D721Med (cell line): ENCODE measurements around the gene GRAMD2A.

Source experiments
- DNase-seq: peaks from one replicate; pipeline ENCODE4 v3.0.0; 2011; ENCODE audit warnings: low spot score; ENCODE audit not compliant: insufficient read length
- FAIRE-seq: peaks from 2 replicates; lab custom pipeline; 2011; peaks lifted over from hg19 to GRCh38; lab: Jason Lieb, UNC
- CTCF ChIP-seq: IDR thresholded peaks from 2 replicates; pipeline ENCODE4 v1.5.1; 2012; ENCODE audit warnings: mild to moderate bottlenecking, control low read depth; ENCODE audit not compliant: insufficient read depth; ENCODE audit errors: missing control alignments

GRAMD2A gene

GRCh38 chr15:72217216-72217615 lies 19.6 kb upstream of the GRAMD2A start:
- DNase-seq (no peak), FAIRE-seq (no peak)
- TF ChIP-seq CTCF, result no peak

- DNase-seq, result no peak
- no peak for FAIRE-seq
- no peak for TF ChIP-seq CTCF
Observed at GRCh38 chr15:72216079-72216478, 18.5 kb upstream of the GRAMD2A start.

GRCh38 chr15:72207558-72208085 lies 10.0 kb upstream of the GRAMD2A start:
- TF ChIP-seq CTCF, result no peak
- no peak for FAIRE-seq
- DNase-seq, result no peak

- FAIRE-seq, result no peak
Observed at GRCh38 chr15:72206677-72207000, 9.1 kb upstream of the GRAMD2A start.

GRCh38 chr15:72205896-72206676 lies 8.5 kb upstream of the GRAMD2A start:
- no peak for TF ChIP-seq CTCF
- DNase-seq (no peak), FAIRE-seq (no peak)

More at GRCh38 chr15:72206677-72207000, 9.1 kb upstream of the GRAMD2A start:
- DNase-seq, result no peak
- no peak for TF ChIP-seq CTCF

GRCh38 chr15:72205273-72205672 lies 7.7 kb upstream of the GRAMD2A start:
- DNase-seq, result no peak
- TF ChIP-seq CTCF, result no peak
- no peak for FAIRE-seq

GRCh38 chr15:72203507-72203837 lies 5.9 kb upstream of the GRAMD2A start:
- TF ChIP-seq CTCF, result no peak
- no peak for FAIRE-seq
- DNase-seq, result no peak
